ENCODE data around the gene TREH.
"Not testable (repeated sequence)": the region's sequence is repeated elsewhere in the genome, so short reads cannot be mapped to it uniquely, and the experiment has no call there.

TREH gene

DNA sequence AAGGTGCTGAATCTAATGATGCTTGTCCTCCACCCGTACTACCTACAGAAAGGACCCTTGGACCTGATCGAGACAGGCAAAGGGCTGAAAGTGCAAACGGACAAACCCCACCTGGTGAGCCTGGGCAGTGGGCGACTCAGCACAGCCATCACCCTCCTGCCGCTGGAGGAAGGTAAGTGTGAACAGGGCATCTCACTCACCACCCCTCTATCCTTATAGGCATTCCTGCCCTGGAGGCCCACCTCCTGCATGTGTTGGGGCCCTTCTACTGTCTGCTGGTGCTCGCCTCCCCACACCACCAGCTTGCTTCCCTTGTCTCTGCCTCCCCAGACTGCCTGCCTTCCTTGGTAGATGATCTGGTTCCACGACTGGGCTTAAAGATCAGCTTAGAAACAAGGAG is 64.9 kb downstream of the TREH start:
- DNase-seq (ENCODE audit: low read depth): no peak
- no peak overlapping the region for H3K4me3 ChIP-seq (ENCODE audit: low read depth, low read length)

GRCh38 chr11:118612378-118612777 is 67.1 kb downstream of the TREH start:
- no peak for TF ChIP-seq CTCF (IDR thresholded peaks at IDR 0.05; ENCODE audit: insufficient read depth, low read depth, low read length, missing control alignments)
- no peak for DNase-seq (ENCODE audit: low read depth)
- H3K4me3 ChIP-seq (ENCODE audit: low read depth, low read length): no peak overlapping the region

More for the DNA sequence above, 64.9 kb downstream of the TREH start:
- TF ChIP-seq CTCF (IDR thresholded peaks at IDR 0.05; ENCODE audit: insufficient read depth, low read depth, low read length, missing control alignments): no peak

GRCh38 chr11:118611433-118611795 is 68.0 kb downstream of the TREH start:
- DNase-seq (ENCODE audit: low read depth); H3K4me3 ChIP-seq (ENCODE audit: low read depth, low read length): not testable (repeated sequence)

DNA sequence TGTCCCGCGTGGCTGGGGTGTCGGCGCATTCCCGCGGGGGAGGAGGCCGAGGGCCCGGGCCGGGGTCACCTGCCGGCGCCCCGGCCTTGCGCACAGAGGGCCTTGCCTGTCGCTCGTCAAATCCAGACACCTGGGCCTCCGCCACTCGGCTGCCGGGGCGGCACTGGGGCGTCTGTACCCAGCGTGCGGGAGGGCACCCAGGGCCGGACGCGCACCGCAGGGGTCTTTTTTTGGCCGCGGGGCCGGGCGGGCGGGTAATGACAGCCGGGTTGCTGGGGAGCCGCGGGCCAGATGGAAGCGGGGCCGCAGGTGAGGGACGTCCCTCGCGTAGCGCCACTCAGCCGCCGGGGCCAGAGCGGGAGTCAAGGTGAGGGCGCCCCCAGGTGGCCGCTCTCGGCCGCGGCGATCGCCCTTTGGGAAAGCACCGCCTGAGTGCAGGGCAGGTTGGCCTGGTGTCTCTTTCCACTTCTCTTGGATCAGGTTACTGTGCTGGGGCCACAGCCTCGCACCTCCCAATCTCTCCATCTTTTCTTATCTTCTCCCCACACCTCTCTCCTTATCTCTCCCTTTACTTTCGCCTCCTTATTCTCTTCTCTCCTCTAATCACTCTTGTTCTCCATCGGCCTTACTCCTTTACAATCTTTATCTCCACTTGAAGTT is 68.5 kb downstream of the TREH start:
- TF ChIP-seq CTCF (IDR thresholded peaks at IDR 0.05; ENCODE audit: insufficient read depth, low read depth, low read length, missing control alignments): peak; percentile 94
- no peak overlapping the region; the same call in 1 of the 2 replicates for H3K4me3 ChIP-seq (ENCODE audit: low read depth, low read length)
- DNase-seq (ENCODE audit: low read depth): peak; percentile 74

GRCh38 chr11:118610225-118610772 is 69.2 kb downstream of the TREH start:
- no peak for TF ChIP-seq CTCF (IDR thresholded peaks at IDR 0.05; ENCODE audit: insufficient read depth, low read depth, low read length, missing control alignments)
- H3K4me3 ChIP-seq (ENCODE audit: low read depth, low read length): no peak overlapping the region; the same call in 1 of the 2 replicates
- DNase-seq (ENCODE audit: low read depth): no peak

- H3K4me3 ChIP-seq (ENCODE audit: low read depth, low read length): no peak overlapping the region; the same call in 1 of the 2 replicates
- TF ChIP-seq CTCF (IDR thresholded peaks at IDR 0.05; ENCODE audit: insufficient read depth, low read depth, low read length, missing control alignments): no peak
- DNase-seq (ENCODE audit: low read depth): peak; percentile 10
These were observed 69.8 kb downstream of the TREH start for GRCh38 chr11:118609380-118610224.
